ENCODE results near the gene SH2B2.

Gene SH2B2

DNA sequence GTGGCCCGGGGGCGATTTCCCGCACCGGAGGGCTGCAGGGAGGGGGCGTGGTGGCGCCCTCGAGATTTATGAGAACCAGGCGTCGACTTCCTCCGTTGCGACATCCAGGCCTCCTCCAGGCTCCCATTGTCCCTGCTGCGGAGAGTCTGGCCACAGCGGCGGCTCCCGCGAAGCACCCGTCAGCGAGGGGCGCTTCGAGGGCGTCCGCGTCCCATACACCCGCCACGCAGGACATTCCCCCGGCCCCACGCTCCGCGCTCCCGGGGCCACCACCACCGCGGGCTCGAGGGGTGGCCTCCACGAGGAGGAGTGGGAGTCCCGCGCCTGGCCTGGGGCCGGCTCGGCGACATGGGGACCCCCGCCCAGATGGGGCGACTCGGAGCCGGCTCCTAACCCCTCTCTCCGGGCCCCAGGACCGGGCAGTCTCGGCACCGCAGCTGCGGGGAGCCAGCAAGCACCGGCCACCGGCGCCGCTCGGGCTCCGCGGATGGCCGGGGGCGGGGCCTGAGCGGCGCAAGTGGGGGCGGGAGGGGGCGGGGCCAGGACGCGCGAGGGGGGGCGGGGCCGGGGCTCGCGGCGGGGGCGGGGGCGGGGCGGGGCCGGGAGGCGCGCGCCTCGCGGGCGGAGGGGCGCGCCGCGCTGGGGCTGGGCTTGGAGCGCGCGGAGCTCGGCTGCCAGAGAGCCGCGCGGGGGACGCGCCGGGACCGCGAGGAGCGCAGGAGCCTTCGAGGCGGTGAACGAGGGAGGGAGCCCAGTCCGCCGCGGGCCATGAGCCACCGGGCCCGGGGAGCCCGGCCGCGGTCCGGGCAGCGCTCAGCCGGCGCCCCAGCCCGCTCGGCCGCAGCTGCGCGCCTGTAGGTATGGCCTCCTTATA, at the start of gene SH2B2:
Gene SH2B2 (plus strand): TSS at position 632 of the 874 bp plus-strand sequence. CDS start 13,683 bp downstream, outside the sequence.
- Mint-ChIP-seq H3K36me3 (ENCODE audit: low read depth) (no peaks in the 10 kb centered on the region), H3K4me3 (peak within 1 kb of the TSS; percentile 40), H3K9me3 (no peaks in the 10 kb centered on the region), H3K27ac (no peak within 1 kb of the TSS), H3K27me3 (peaks cover 5% of the 10 kb centered on the region), H3K4me1 (peaks cover 35% of the 10 kb centered on the region)
- ATAC-seq (peak; percentile 33), DNase-seq (peak; percentile 48)

- Mint-ChIP-seq H3K36me3 (ENCODE audit: low read depth) (peaks cover 7% of the 10 kb centered on the region), H3K4me3 (no peak overlapping the region), H3K27me3 (no peaks in the 10 kb centered on the region), H3K27ac (no peak overlapping the region), H3K4me1 (no peaks in the 10 kb centered on the region), H3K9me3 (no peaks in the 10 kb centered on the region)
- ATAC-seq (no peak), DNase-seq (no peak)
Observed at GRCh38 chr7:102239206-102239820, 47.4 kb upstream of the SH2B2 start.

DNA sequence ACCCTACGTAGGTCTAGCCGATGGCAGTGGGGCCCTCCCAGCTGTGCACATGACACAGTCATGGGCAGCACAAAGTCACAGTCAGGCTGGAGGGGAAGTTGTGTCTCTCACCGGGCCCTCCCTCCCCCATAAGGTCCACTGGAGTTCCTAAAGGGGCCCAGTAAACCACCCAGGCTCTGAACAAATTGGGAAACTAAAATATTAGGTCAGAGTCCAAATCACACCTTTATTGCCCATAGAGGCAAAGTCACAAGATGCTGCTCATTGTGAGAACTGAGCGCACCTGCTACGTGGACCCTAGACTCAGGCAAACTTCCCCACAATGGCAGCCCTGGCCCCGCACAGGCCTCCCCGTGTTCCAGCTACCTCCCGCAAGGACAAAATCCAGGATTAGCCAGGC, 45.2 kb upstream of the SH2B2 start:
- Mint-ChIP-seq H3K4me3 (no peak overlapping the region), H3K9me3 (no peaks in the 10 kb centered on the region), H3K4me1 (no peaks in the 10 kb centered on the region), H3K36me3 (ENCODE audit: low read depth) (peaks cover 5% of the 10 kb centered on the region), H3K27me3 (no peaks in the 10 kb centered on the region), H3K27ac (no peak overlapping the region)
- DNase-seq (no peak), ATAC-seq (no peak)

- no peak overlapping the region for H3K4me3 Mint-ChIP-seq
- DNase-seq (no peak), ATAC-seq (no peak)
- H3K27ac Mint-ChIP-seq, result no peak overlapping the region
- no peaks in the 10 kb centered on the region for H3K4me1 Mint-ChIP-seq
- H3K9me3 Mint-ChIP-seq, result no peaks in the 10 kb centered on the region
- peaks cover 5% of the 10 kb centered on the region for H3K36me3 Mint-ChIP-seq (ENCODE audit: low read depth)
- no peaks in the 10 kb centered on the region for H3K27me3 Mint-ChIP-seq
Observed at GRCh38 chr7:102244601-102245000, 42.1 kb upstream of the SH2B2 start.

- no peaks in the 10 kb centered on the region for H3K9me3 Mint-ChIP-seq
- no peak for ATAC-seq
- H3K4me3 Mint-ChIP-seq, result no peak overlapping the region
- H3K36me3 Mint-ChIP-seq (ENCODE audit: low read depth), result peaks cover 8% of the 10 kb centered on the region
- no peaks in the 10 kb centered on the region for H3K4me1 Mint-ChIP-seq
- no peaks in the 10 kb centered on the region for H3K27me3 Mint-ChIP-seq
- no peak for DNase-seq
- no peak overlapping the region for H3K27ac Mint-ChIP-seq
Observed at GRCh38 chr7:102248081-102248455, 38.6 kb upstream of the SH2B2 start.

DNA sequence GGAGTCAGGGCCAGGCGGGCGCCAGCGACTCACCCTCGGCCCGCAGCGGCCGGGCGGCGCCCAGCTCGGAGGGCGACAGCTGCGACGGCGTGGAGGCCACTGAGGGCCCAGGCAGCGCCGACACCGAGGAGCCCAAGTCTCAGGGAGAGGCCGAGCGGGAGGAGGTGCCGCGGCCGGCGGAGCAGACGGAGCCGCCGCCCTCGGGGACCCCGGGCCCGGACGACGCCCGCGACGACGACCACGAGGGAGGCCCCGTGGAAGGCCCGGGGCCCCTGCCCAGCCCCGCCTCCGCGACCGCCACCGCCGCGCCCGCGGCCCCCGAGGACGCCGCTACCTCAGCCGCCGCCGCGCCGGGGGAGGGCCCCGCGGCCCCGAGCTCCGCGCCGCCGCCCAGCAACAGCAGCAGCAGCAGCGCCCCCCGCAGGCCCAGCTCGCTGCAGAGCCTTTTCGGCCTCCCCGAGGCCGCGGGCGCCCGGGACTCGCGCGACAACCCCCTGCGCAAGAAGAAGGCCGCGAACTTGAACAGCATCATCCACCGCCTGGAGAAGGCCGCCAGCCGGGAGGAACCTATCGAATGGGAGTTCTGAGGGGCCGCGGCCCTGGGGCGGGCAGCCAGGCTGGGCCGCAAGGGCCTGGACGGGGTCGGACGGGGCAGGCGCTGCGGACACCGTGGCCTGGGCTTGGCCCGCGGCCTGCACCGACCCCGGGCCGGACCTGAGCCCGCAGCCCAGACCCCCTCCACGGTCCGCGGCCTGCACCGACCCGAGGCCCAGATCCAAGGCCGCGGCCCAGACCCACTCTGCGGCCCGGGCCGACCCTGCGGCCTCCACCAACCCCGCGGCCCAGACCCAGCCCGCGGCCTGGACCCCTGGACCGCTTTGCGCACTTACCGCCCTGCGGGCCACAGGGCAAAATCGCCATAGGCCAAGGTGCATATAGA, 37.9 kb upstream of the SH2B2 start:
- no peaks in the 10 kb centered on the region for H3K9me3 Mint-ChIP-seq
- H3K4me3 Mint-ChIP-seq, result no peak overlapping the region
- H3K27ac Mint-ChIP-seq, result no peak overlapping the region
- no peak for ATAC-seq
- no peaks in the 10 kb centered on the region for H3K4me1 Mint-ChIP-seq
- peaks cover 8% of the 10 kb centered on the region for H3K36me3 Mint-ChIP-seq (ENCODE audit: low read depth)
- DNase-seq, result no peak
- no peaks in the 10 kb centered on the region for H3K27me3 Mint-ChIP-seq

GRCh38 chr7:102251531-102252365, 34.9 kb upstream of the SH2B2 start:
- H3K9me3 Mint-ChIP-seq, result no peaks in the 10 kb centered on the region
- no peaks in the 10 kb centered on the region for H3K4me1 Mint-ChIP-seq
- no peak overlapping the region for H3K27ac Mint-ChIP-seq
- DNase-seq (no peak), ATAC-seq (no peak)
- H3K4me3 Mint-ChIP-seq, result no peak overlapping the region
- H3K27me3 Mint-ChIP-seq, result no peaks in the 10 kb centered on the region
- peaks cover 8% of the 10 kb centered on the region for H3K36me3 Mint-ChIP-seq (ENCODE audit: low read depth)

DNA sequence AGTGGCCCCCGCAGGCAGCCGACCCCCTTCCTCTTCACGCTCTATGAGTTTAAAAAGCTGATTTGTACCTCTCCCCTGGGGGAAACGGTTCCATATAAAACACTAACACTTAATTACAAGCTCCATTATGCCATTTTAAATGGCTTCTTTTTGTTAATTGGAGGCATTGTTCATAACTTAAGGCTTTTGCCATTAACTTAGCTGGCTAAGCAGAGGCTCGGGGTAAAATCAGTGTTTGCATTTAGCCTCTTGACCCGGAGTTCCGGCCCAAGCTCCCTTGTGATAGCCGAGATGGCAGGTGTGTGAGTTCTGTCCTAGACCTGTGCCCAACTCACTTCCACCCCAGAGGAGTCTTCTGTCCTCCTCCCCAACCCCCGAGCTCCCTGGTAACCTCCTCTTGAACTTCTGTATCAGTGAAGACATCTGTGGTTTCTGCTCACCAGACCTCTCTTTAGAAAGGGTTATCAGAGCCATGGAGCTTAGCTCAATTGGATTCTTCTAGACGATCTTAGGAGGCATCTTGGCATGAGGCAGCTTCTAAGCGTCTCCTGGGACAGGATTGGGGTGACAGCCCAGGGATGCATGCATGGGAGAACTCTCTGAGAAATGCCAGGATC, 34.2 kb upstream of the SH2B2 start:
- no peak for ATAC-seq
- H3K27ac Mint-ChIP-seq, result no peak overlapping the region

DNA sequence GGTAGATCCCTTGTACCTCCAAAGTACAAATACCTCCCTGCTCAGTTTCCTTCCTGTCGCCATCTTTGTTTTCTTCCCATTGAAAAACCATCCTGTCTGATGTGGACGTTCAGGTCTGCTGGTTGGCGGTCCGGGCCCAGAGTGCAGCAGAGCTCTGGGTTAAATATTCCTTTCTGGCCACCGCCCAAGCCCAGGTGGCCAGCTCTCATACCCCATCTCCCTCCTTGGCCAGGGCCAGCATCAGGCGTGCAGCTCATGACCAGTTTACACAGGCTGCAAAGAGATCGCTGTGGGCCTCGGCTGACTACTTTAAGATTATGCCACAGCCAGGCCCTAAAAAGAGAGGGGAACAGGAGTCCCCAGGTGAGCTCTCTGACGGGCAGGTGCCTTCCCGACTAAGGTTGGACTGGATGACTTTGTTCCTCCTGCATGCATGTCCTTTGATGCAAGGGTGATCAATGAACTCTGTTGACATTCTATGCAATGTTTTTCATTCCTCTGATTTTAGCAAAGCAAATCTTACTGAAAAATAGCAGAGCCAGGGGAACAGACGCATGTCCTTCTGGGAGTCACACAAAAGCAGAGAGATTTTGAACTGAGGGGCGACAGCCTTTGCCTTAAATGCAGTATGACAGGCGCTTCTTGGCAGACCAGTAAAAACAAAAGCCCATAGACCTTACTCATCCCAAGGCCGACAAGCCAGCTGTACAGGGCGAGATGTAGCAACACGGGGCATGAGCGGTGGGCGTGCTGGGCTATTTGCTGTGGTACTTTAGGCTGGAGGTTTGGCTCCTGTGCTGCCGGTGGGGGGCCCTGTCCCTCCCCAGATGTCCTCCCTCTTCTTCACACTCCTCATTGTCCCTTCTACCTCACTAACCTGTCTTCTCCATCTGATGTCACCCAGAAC, 33.3 kb upstream of the SH2B2 start:
- Mint-ChIP-seq H3K9me3 (no peaks in the 10 kb centered on the region), H3K4me1 (no peaks in the 10 kb centered on the region), H3K4me3 (no peak overlapping the region), H3K27me3 (no peaks in the 10 kb centered on the region), H3K27ac (no peak overlapping the region), H3K36me3 (ENCODE audit: low read depth) (peaks cover 4% of the 10 kb centered on the region)
- no peak for ATAC-seq
- no peak for DNase-seq

More for the DNA sequence above, 34.2 kb upstream of the SH2B2 start:
- DNase-seq, result no peak
- Mint-ChIP-seq H3K36me3 (ENCODE audit: low read depth) (peaks cover 5% of the 10 kb centered on the region), H3K9me3 (no peaks in the 10 kb centered on the region), H3K4me3 (no peak overlapping the region), H3K27me3 (no peaks in the 10 kb centered on the region), H3K4me1 (no peaks in the 10 kb centered on the region)

- Mint-ChIP-seq H3K4me3 (no peak overlapping the region), H3K36me3 (ENCODE audit: low read depth) (peaks cover 4% of the 10 kb centered on the region), H3K9me3 (no peaks in the 10 kb centered on the region), H3K4me1 (no peaks in the 10 kb centered on the region), H3K27ac (no peak overlapping the region), H3K27me3 (no peaks in the 10 kb centered on the region)
- DNase-seq (no peak), ATAC-seq (no peak)
Observed at GRCh38 chr7:102253973-102254370, 32.7 kb upstream of the SH2B2 start.

GRCh38 chr7:102254521-102254920, 32.1 kb upstream of the SH2B2 start:
- no peak for DNase-seq

GRCh38 chr7:102255501-102255900, 31.2 kb upstream of the SH2B2 start:
- H3K27ac Mint-ChIP-seq, result no peak overlapping the region
- H3K4me3 Mint-ChIP-seq, result no peak overlapping the region
- H3K27me3 Mint-ChIP-seq, result no peaks in the 10 kb centered on the region
- ATAC-seq (no peak), DNase-seq (no peak)
- no peaks in the 10 kb centered on the region for H3K9me3 Mint-ChIP-seq
- peaks cover 1% of the 10 kb centered on the region for H3K36me3 Mint-ChIP-seq (ENCODE audit: low read depth)
- no peaks in the 10 kb centered on the region for H3K4me1 Mint-ChIP-seq

More at GRCh38 chr7:102254521-102254920, 32.1 kb upstream of the SH2B2 start:
- Mint-ChIP-seq H3K9me3 (no peaks in the 10 kb centered on the region), H3K27ac (no peak overlapping the region), H3K36me3 (ENCODE audit: low read depth) (peaks cover 4% of the 10 kb centered on the region), H3K27me3 (no peaks in the 10 kb centered on the region), H3K4me1 (no peaks in the 10 kb centered on the region), H3K4me3 (no peak overlapping the region)
- ATAC-seq, result no peak

GRCh38 chr7:102255916-102256315, 30.8 kb upstream of the SH2B2 start:
- Mint-ChIP-seq H3K27me3 (no peaks in the 10 kb centered on the region), H3K36me3 (ENCODE audit: low read depth) (no peaks in the 10 kb centered on the region)

More at GRCh38 chr7:102255916-102256315, 30.8 kb upstream of the SH2B2 start:
- ATAC-seq (no peak), DNase-seq (no peak)
- no peak overlapping the region for H3K27ac Mint-ChIP-seq
- no peak overlapping the region for H3K4me3 Mint-ChIP-seq
- no peaks in the 10 kb centered on the region for H3K4me1 Mint-ChIP-seq
- H3K9me3 Mint-ChIP-seq, result no peaks in the 10 kb centered on the region

Data from activated naive CD8-positive, alpha-beta T cell treated with anti-CD3 and anti-CD28 coated beads, Interleukin-2, amount 50 U/mL, for 24 hours (primary cell).